ENCODE results near the gene ABCB9.

Gene ABCB9

GRCh38 chr12:122929812-122930211 is 36.5 kb downstream of the ABCB9 start:
- TF ChIP-seq GATA3 (IDR thresholded peaks at IDR 0.05; ENCODE audit: low read depth, low read length) (no peak), GATA2 (IDR thresholded peaks at IDR 0.05; ENCODE audit: low read depth, low read length) (no peak)

- TF ChIP-seq GATA2 (IDR thresholded peaks at IDR 0.05; ENCODE audit: low read depth, low read length) (no peak), GATA3 (IDR thresholded peaks at IDR 0.05; ENCODE audit: low read depth, low read length) (no peak)
Observed at GRCh38 chr12:122929148-122929538, 37.1 kb downstream of the ABCB9 start.

- no peak for TF ChIP-seq GATA3 (IDR thresholded peaks at IDR 0.05; ENCODE audit: low read depth, low read length)
Observed at GRCh38 chr12:122928404-122929147, 37.7 kb downstream of the ABCB9 start.

GRCh38 chr12:122927756-122928403 is 38.4 kb downstream of the ABCB9 start:
- no peak for TF ChIP-seq GATA2 (IDR thresholded peaks at IDR 0.05; ENCODE audit: low read depth, low read length)
- no peak for TF ChIP-seq GATA3 (IDR thresholded peaks at IDR 0.05; ENCODE audit: low read depth, low read length)

GRCh38 chr12:122921917-122922316 is 44.3 kb downstream of the ABCB9 start:
- TF ChIP-seq GATA3 (IDR thresholded peaks at IDR 0.05; ENCODE audit: low read depth, low read length) = no peak
- no peak for TF ChIP-seq GATA2 (IDR thresholded peaks at IDR 0.05; ENCODE audit: low read depth, low read length)

GRCh38 chr12:122920687-122921086 is 45.6 kb downstream of the ABCB9 start:
- TF ChIP-seq GATA2 (IDR thresholded peaks at IDR 0.05; ENCODE audit: low read depth, low read length) (no peak), GATA3 (IDR thresholded peaks at IDR 0.05; ENCODE audit: low read depth, low read length) (no peak)

GRCh38 chr12:122918827-122919226 is 47.4 kb downstream of the ABCB9 start:
- TF ChIP-seq GATA2 (IDR thresholded peaks at IDR 0.05; ENCODE audit: low read depth, low read length) (no peak), GATA3 (IDR thresholded peaks at IDR 0.05; ENCODE audit: low read depth, low read length) (no peak)

- TF ChIP-seq GATA2 (IDR thresholded peaks at IDR 0.05; ENCODE audit: low read depth, low read length) (no peak), GATA3 (IDR thresholded peaks at IDR 0.05; ENCODE audit: low read depth, low read length) (no peak)
Observed at GRCh38 chr12:122917507-122918121, 48.6 kb downstream of the ABCB9 start.

- TF ChIP-seq GATA3 (IDR thresholded peaks at IDR 0.05; ENCODE audit: low read depth, low read length) (no peak), GATA2 (IDR thresholded peaks at IDR 0.05; ENCODE audit: low read depth, low read length) (no peak)
Observed at GRCh38 chr12:122909442-122910288, 56.6 kb downstream of the ABCB9 start.

GRCh38 chr12:122908915-122909314 is 57.3 kb downstream of the ABCB9 start:
- TF ChIP-seq GATA2 (IDR thresholded peaks at IDR 0.05; ENCODE audit: low read depth, low read length) = no peak
- TF ChIP-seq GATA3 (IDR thresholded peaks at IDR 0.05; ENCODE audit: low read depth, low read length) = no peak

- TF ChIP-seq GATA3 (IDR thresholded peaks at IDR 0.05; ENCODE audit: low read depth, low read length) (no peak), GATA2 (IDR thresholded peaks at IDR 0.05; ENCODE audit: low read depth, low read length) (no peak)
Observed at GRCh38 chr12:122903693-122904034, 62.6 kb downstream of the ABCB9 start.

GRCh38 chr12:122902854-122903692 is 63.2 kb downstream of the ABCB9 start:
- TF ChIP-seq GATA2 (IDR thresholded peaks at IDR 0.05; ENCODE audit: low read depth, low read length) (no peak), GATA3 (IDR thresholded peaks at IDR 0.05; ENCODE audit: low read depth, low read length) (no peak)

GRCh38 chr12:122899887-122900286 is 66.4 kb downstream of the ABCB9 start:
- TF ChIP-seq GATA2 (IDR thresholded peaks at IDR 0.05; ENCODE audit: low read depth, low read length) = no peak
- TF ChIP-seq GATA3 (IDR thresholded peaks at IDR 0.05; ENCODE audit: low read depth, low read length) = no peak
